GM19463 (cell line): ENCODE measurements around the gene OSBP2.

Experiments used
- ATAC-seq: cut with Tn5 transposase; IDR thresholded peaks from one replicate; pipeline ENCODE4 v1.9.1; 2021; ENCODE audit warnings: mild to moderate bottlenecking, moderate library complexity; ENCODE audit not compliant: unreplicated experiment

OSBP2 gene, protein sequence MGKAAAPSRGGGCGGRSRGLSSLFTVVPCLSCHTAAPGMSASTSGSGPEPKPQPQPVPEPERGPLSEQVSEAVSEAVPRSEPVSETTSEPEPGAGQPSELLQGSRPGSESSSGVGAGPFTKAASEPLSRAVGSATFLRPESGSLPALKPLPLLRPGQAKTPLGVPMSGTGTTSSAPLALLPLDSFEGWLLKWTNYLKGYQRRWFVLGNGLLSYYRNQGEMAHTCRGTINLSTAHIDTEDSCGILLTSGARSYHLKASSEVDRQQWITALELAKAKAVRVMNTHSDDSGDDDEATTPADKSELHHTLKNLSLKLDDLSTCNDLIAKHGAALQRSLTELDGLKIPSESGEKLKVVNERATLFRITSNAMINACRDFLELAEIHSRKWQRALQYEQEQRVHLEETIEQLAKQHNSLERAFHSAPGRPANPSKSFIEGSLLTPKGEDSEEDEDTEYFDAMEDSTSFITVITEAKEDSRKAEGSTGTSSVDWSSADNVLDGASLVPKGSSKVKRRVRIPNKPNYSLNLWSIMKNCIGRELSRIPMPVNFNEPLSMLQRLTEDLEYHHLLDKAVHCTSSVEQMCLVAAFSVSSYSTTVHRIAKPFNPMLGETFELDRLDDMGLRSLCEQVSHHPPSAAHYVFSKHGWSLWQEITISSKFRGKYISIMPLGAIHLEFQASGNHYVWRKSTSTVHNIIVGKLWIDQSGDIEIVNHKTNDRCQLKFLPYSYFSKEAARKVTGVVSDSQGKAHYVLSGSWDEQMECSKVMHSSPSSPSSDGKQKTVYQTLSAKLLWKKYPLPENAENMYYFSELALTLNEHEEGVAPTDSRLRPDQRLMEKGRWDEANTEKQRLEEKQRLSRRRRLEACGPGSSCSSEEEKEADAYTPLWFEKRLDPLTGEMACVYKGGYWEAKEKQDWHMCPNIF

DNA sequence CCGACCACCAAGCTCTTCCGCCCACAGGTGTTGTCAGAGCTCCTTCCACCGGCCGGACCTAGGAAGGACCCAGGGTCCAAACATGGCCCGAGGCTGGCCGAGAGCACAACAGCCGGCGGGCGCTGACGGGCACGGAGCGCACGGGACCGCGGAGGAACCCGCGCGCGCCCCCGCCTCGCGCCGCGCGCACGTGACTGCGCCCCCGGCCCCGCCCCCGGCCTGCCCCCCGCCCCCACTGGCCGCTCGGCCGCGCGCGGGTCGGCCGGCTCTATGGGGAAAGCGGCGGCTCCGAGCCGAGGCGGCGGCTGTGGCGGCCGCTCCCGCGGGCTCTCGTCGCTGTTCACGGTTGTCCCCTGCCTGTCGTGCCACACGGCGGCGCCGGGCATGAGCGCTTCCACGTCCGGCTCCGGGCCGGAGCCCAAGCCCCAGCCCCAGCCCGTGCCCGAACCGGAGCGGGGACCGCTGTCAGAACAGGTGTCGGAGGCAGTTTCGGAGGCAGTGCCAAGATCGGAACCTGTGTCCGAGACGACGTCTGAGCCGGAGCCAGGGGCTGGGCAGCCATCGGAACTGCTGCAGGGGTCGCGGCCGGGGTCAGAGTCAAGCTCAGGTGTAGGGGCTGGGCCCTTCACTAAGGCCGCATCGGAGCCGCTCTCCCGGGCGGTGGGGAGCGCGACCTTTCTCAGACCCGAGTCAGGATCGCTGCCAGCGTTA lies at the start of gene OSBP2:
Gene OSBP2, plus strand, starts transcription at position 235 of the 711 bp plus-strand sequence. Its CDS starts 36 bp downstream, at position 271.
- ATAC-seq, result peak; percentile 45

GRCh38 chr22:30646518-30647160 lies 48.0 kb upstream of the OSBP2 start:
- no peak for ATAC-seq

DNA sequence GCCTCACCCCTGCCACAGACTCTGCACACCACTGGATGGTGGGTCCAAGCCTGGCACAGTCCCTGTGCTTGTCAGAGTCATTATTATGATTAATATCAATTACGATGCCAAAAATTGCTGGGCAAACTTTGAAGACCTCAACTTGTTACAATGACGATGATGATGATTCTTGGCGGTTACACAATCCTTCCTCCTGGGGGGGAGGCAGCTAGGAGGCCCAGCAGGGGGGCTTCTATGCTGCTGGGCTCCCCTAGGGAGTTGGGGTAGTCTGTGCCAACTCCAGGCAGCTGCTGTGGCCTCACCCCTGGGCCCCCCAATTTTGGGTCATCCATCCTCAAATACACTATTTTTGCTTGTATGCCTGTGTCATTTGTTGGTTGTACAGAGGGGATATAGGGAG lies 47.1 kb upstream of the OSBP2 start:
- ATAC-seq, result no peak

GRCh38 chr22:30648825-30649224 lies 45.8 kb upstream of the OSBP2 start:
- no peak for ATAC-seq

DNA sequence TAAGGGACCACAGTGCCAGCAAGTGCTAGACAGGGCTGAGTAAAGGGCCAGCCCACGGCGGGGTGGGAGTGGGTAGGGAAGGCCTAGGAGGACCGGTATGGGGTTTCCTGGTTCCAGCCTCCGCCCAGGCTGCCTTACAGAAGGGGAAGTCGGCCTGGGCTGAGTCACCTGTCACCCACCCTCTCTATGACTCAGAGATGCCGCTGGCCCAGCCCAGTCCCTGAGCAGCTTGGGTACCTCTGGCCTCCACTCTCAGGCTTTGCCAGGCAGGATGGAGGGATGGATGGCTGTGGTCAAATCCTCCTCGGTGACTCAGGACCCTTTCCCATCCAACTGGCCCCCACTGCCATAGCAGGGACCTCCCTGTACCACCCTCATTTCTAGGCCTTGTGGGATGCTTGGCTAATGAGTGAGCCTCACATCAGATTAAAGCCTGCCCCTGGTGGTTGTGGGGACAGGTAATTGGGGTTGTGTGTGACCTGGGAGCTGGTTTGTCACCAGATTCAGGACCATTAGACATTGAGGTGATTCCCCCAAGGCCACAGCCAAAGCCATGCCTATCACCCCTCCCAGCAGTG lies 45.2 kb upstream of the OSBP2 start:
- peak; percentile 94 for ATAC-seq

DNA sequence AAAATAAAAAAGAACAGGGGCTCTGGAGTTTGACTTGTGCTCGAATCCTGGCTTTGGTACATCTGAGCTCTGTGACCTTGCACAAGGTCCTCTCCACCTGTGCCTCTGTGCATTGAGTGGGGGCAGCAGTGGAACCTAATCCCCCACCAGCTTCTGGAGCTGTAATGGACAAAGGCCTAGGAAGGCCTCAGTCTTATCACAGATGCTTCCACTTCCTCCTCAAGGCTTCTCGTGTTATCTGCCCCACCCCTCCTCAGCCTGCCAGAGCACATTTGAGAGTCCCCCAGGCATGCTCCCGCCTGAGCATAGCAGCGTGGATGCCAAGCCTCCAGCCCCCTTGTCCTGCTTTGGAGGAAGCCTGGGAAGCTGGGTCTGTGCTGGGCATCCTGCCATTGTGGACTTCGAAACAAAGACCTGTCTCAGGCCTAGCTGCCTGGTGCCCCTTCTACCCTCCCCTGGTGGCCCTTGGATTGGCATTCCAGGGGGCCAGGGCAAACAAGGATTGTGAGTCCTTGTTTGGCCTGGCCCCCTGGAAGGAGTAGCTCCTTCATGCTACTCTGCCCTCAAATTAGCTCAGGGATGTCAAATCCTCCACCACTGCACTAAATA lies 44.1 kb upstream of the OSBP2 start:
- no peak for ATAC-seq

DNA sequence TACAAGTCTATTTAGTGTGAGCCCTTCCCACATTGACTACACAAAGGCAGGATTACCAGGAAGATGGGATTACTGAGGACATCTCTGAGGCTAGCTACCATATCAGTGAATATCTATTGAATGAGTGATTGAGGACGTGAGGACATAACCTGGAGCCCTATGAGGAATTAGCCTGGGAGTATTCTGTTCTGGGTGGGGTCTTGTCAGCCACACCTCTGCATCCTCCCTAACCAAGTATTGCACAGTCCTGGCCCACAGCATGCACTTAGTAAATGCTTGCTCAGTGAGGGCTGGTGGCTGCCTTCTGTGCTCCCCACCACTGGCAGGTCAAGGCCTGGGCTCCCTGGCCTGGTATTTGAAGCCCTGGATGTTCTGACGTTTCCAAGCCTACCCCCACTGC lies 41.8 kb upstream of the OSBP2 start:
- ATAC-seq, result no peak

GRCh38 chr22:30654361-30654760 lies 40.3 kb upstream of the OSBP2 start:
- no peak for ATAC-seq

DNA sequence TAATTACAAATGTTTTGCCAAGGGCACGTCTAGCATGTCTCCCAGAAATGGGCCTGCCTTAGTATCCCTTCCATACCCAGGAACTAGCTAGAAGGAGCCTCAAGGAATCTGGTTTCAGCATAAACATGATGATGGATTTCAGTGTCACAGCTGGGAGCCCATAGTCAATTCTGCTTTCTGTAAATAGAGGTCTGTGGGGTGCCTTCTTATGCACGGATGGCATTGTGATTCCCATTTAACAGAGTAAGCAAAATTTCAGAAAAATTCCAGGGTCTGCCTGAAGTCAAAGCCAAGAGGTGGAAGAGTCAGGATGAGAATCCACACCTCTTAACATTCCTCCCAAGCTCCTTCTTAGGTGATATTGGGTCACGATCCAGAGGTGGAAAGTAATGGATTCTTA lies 39.1 kb upstream of the OSBP2 start:
- no peak for ATAC-seq

- ATAC-seq, result no peak
Observed at GRCh38 chr22:30662040-30662439, 32.6 kb upstream of the OSBP2 start.

GRCh38 chr22:30664798-30665197 lies 29.9 kb upstream of the OSBP2 start:
- no peak for ATAC-seq

DNA sequence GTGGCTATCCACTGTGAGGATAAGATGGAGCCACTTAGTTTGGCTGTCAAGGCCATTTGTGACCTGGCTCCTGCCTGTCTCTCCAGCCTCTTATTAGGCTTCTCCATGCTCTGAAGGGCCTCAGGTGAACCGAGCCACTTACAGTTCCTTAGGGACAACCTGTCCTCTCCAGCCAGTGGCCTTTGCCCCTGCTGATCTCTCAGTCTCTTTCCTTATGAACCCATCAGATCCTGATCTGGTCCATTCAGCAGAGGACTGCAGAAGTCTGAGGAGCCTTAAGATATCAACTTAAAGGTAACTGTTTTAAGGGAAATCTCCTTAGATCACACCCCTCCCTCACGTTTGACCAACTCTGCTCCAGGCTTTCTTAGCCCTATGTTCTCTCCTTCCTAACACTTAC lies 29.4 kb upstream of the OSBP2 start:
- no peak for ATAC-seq

- no peak for ATAC-seq
Observed at GRCh38 chr22:30665786-30666185, 28.9 kb upstream of the OSBP2 start.

DNA sequence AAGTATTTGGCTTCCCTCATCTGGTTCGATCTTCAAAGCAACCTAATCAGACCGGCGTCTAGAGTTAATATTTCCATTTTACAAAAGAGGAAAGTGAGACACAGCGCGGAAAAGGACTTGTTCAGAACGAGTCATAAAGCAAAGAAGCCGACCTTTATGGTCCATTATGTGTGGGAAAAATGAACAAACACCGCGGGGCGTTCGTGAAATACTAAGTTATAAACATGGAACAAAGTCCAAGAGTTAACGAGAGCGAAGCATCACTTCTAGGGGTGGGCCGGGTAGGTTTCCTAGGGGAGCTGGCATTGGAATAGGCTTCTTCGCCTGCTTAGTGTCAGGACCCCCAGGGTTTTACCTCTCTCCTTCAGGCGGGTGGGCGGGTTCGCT lies 27.6 kb upstream of the OSBP2 start:
- no peak for ATAC-seq

DNA sequence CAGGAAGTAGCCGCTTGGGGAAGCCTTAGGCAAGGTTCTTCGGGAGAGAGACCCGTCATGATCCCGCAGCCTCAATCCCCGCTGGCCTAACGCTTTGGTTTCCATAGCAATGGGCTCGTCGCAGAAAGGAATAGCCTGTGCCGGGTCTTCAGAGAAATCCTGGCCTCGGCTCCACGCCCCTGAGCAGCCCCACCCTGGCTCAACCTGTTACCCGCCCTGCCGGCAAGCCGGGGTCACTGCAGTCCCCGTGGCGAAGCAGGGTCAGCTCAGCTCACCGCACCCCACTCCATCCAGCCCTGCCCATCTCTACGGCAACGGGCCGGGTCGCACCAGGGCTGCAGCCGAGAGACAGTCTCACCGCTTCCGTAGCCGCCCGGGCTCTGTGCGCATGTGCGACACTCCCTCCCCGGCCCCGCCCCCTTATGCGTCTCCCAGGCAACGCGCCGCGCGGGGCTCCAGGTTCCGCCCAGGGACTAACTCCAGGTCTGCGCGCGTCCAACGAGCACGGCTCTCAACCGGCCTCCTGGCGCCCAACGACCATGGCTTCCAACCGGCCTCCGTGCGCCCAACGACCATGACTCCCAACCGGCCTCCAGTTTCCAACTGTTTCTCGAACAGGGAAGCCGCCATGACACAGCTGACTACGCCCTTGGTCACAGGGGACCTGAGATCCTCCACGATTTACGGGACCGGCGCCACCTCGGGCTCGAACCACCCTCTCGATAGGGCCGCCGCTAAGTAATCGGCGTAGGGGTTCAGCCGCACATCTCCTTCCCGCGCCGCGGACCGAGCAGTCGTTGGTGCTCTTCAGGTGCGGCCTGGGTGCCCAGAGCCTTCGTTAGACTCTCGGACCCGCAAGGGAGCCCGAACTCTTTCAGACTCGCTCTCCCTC lies 26.9 kb upstream of the OSBP2 start, which contains the start of gene DUSP18:
Gene DUSP18, minus strand, starts transcription at position 382 of the 892 bp plus-strand sequence. CDS start 3,872 bp downstream, outside the sequence.
- ATAC-seq, result peak; percentile 91

DNA sequence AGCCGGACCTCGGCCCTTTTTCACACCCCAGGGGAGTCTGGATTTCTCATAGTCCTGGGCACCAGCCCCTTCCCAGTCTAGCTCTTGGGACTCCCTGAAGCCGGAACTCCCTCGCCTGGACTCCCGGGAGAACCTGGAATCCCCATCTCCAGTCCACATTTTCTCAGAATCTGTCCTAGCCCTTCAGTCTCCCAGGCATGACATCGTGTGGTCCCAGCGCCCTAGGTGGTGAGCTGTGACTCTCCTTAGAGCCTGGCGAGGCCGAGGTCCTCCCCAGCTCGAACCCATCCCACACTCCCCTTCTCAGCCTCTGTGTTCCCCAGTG lies 26.3 kb upstream of the OSBP2 start:
- ATAC-seq, result no peak

DNA sequence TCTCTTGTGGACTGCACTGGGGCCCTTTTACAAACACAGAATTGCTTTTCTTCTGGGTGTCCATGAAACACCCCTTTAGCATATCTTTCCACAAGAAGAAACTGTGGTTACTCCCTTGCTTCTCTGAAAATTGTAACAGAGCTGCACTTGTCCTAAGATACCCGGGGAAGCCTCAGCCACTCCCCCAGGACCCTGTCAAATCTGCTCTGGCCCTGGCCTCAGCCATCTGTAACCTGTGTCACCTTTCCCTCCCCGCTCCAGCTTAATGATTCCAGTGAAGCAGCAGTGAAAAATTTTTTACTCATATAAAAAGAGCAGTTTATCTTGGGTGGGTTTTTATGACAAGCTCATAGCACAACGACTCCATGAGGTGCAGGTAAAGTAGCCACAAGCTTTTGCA lies 23.6 kb upstream of the OSBP2 start:
- ATAC-seq, result no peak

DNA sequence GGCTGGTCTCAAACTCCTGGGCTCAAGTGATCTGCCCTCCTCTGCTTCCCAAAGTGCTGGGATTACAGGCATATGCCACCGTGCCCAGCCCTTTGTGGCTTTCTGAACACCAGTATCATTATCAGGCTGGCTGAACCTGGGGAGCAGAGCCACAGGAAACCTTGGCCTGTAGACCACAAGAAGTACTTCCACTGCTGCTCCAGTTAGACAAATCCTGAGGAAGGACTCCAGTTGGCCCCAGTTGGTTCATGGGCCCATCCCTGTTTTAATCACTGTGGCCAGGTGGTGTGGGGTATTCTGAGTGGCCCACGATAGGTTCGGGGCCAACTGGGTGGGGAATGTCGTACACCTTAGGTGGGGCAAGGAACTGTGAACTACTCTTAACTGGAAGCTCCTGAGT lies 21.5 kb upstream of the OSBP2 start:
- no peak for ATAC-seq

DNA sequence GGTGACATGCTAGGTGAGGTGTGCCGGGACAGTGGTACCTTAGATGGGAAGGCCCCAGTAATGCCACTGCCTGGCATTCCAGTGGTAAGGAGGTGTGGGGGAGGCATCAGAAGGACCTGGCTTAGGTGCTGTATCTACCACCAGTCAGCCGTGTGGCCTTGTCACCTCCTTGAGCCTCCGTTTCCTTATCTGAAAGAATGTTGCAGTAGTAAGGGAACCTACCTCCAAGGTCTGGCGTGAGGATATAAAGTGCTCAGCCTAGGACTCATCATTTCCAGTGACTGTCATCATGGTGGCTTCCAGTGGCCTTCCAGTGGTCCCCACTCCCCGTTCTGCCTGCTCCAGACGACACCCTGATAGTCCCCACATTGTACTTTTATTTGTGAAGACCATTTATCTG lies 20.2 kb upstream of the OSBP2 start:
- no peak for ATAC-seq
